Loucy (cell line): ENCODE measurements around the gene AHNAK.

Source experiments
- CTCF ChIP-seq: fragments of 200-600 bp; sonication (generic); conservative IDR thresholded peaks from 2 replicates; pipeline ENCODE4 v1.5.1; 2014; ENCODE audit warnings: mild to moderate bottlenecking, antibody characterized with exemption, low read length
- EZH2phosphoT487 ChIP-seq: fragments of 200-600 bp; IDR thresholded peaks from 2 replicates; pipeline ENCODE4 v1.6.1; 2018; ENCODE audit warnings: antibody characterized with exemption, mild to moderate bottlenecking, moderate library complexity, borderline replicate concordance

- TF ChIP-seq CTCF: no peak
- no peak for TF ChIP-seq EZH2phosphoT487
Observed at GRCh38 chr11:62449451-62449851, 97.2 kb downstream of the AHNAK start.
